Left lung (tissue), 10 donors: ENCODE results near the gene OLIG1. TPM values are rescaled to one million over a fixed set of nuclear protein-coding genes. Genes with fewer than 3 reads are reported as not detected.

Experiments
- ATAC-seq: fragments of 200-7000 bp; cut with Tn5 transposase; one replicate; pipeline ENCODE4 v1.9.1; 2020; ENCODE audit warnings: moderate library complexity
- DNase-seq, 4 donors: peaks; one replicate each; pipeline ENCODE4 v3.0.0-alpha.2; 2013 to 2020
- H3K27ac ChIP-seq, 2 donors: fragments of 200-600 bp; sonication (generic) in 1 of 2; one replicate each; pipeline versions ENCODE4 v1.5.0 to v1.8.0; 2020 to 2021
- H3K27me3 ChIP-seq, 2 donors: fragments of 200-600 bp; sonication (generic) in 1 of 2; one replicate each; pipeline versions ENCODE4 v1.5.0 to v1.8.0; 2020 to 2021
- H3K36me3 ChIP-seq, 2 donors: fragments of 200-600 bp; sonication (generic) in 1 of 2; one replicate each; pipeline versions ENCODE4 v1.5.0 to v1.8.0; 2020 to 2021
- H3K4me1 ChIP-seq, 2 donors: fragments of 200-600 bp; one replicate each; pipeline ENCODE4 v1.8.0; 2021
- H3K4me3 ChIP-seq, 2 donors: fragments of 200-600 bp; sonication (generic) in 1 of 2; one replicate each; pipeline versions ENCODE4 v1.5.0 to v1.8.0; 2020 to 2021; ENCODE audit warnings: mild to moderate bottlenecking in 1 of 2
- H3K9me3 ChIP-seq, 2 donors: fragments of 200-600 bp; sonication (generic) in 1 of 2; one replicate each; pipeline versions ENCODE4 v1.5.0 to v1.8.0; 2020 to 2021
- intact Hi-C, 2 donors: fragments of 100-400 bp; cut with DNase I; formaldehyde crosslinking; loops; one replicate each; pipeline versions ENCODE4 v1.11.2 to v1.14.2; 2022
- polyA plus RNA-seq, 6 donors: library from polyadenylated mRNA; unstranded; fragments of 120-200 nt; gene quantifications; one replicate each; pipeline ENCODE4 v1.2.1, GENCODE V29; 2013; ENCODE audit not compliant: insufficient read length in 6 of 6
- total RNA-seq, 2 donors: library from RNA; stranded (reverse); fragmentation: NEBNext Ultra II Directional; extraction: Animal tissue kit (Norgen Biotek cat#: 25700); gene quantifications; one replicate each; pipeline ENCODE4 v1.2.1, GENCODE V29; 2021
- TF ChIP-seq, protein P1 (sequence below), 2 donors: fragments of 200-600 bp; sonication (generic) in 1 of 2; IDR thresholded peaks; one replicate each; pipeline versions ENCODE4 v1.5.0 to v1.8.0; 2021; ENCODE audit warnings: antibody characterized with exemption in 2 of 2
- donor health status: DM: no; HTN: yes; CAD: no.
- donor health status: DM: no; HTN: no; CAD: no.

The OLIG1 gene
- total and polyA plus RNA-seq, 8 donors, result 0.06 to 4.2 (median 0.16) TPM; not detected in 1

DNA sequence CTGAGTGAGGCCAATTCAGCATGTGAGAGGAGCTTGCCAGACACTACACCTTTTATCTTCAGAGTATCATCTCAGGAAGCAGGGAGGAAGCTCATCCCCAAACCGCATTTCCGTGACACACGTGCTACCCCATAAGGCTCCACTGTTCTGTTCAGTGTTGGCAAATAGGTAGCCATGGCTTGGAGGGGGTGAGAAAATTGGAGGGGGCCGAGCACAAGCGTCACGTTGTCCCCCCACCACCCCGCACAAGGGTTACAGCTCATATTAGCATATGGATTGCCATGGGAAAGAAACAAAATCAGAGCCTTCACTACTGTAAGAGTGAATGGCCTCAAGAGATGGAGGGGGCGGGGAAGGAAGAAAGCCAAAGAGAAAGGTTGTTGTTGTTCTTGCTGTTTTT lies 46.7 kb downstream of the OLIG1 start:
- no peak overlapping the region for H3K27ac ChIP-seq
- intact Hi-C loops, result no loop called here
- H3K27me3 ChIP-seq, result peaks cover 14 to 62% of the 10 kb centered on the region in 2 donors

DNA sequence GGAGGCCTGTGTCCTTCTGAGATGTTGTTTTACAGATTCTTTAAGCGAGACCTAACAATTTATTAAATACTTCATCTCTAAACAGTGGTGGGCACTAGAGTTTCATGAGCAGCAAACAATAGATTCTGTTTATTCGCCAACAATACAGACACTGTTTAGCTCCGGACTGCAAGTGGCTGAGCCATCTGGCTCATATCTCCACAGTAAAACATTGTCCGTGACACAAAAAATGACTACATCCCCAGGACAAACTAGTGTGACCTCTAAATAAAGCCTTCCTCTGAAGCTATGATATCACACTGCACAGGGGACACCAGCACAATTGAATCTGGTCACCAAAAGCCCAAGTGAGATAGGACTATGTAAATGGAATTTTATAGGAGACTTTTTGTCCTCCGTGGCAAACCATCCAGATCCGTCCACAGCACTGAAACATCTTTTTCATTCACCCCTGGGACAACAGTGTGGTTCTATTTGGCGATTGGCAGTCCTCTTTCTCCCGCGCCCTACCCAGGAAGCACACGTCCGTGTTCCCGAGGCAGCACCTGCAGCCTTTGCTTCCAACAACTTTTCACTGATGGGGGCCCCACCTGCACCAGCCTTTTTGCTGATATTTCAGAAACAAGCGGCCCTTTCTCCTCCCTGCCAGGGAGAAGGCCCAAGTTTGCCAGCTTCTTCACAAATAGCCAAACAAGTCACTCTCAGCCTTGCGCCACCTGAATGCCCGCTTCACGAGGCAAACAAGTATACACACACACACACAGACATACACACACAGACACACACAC lies 47.4 kb downstream of the OLIG1 start:
- H3K36me3 ChIP-seq, result no peaks in the 10 kb centered on the region
- no peak for DNase-seq
- ATAC-seq, result no peak
- TF ChIP-seq, protein P1, sequence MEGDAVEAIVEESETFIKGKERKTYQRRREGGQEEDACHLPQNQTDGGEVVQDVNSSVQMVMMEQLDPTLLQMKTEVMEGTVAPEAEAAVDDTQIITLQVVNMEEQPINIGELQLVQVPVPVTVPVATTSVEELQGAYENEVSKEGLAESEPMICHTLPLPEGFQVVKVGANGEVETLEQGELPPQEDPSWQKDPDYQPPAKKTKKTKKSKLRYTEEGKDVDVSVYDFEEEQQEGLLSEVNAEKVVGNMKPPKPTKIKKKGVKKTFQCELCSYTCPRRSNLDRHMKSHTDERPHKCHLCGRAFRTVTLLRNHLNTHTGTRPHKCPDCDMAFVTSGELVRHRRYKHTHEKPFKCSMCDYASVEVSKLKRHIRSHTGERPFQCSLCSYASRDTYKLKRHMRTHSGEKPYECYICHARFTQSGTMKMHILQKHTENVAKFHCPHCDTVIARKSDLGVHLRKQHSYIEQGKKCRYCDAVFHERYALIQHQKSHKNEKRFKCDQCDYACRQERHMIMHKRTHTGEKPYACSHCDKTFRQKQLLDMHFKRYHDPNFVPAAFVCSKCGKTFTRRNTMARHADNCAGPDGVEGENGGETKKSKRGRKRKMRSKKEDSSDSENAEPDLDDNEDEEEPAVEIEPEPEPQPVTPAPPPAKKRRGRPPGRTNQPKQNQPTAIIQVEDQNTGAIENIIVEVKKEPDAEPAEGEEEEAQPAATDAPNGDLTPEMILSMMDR (IDR thresholded peaks at IDR 0.05), result no peak
- H3K9me3 ChIP-seq, result no peaks in the 10 kb centered on the region
- no peak overlapping the region for H3K4me3 ChIP-seq
- H3K4me1 ChIP-seq, result no peaks in the 10 kb centered on the region
- peaks cover 8 to 62% of the 10 kb centered on the region in 2 donors for H3K27me3 ChIP-seq
- intact Hi-C loops, result no loop called here
- H3K27ac ChIP-seq, result no peak overlapping the region

More for the DNA sequence above, 46.7 kb downstream of the OLIG1 start:
- no peak for ATAC-seq
- TF ChIP-seq, protein P1 (IDR thresholded peaks at IDR 0.05), result no peak
- no peak for DNase-seq
- Histone ChIP-seq H3K9me3 (no peaks in the 10 kb centered on the region), H3K4me1 (no peaks in the 10 kb centered on the region), H3K4me3 (no peak overlapping the region), H3K36me3 (no peaks in the 10 kb centered on the region)

Other genes starting within 250 kb of the OLIG1 start
- gene OLIG2, start 44.2 kb upstream of the OLIG1 start, total RNA-seq, result under 1 TPM; 0.23 to 0.47 TPM
- not detected for gene OLIG2, start 44.2 kb upstream of the OLIG1 start, polyA plus RNA-seq
- gene IFNAR2, start 159.8 kb downstream of the OLIG1 start, total RNA-seq, result 10 to 100 TPM; 46.3 to 50.1 TPM
- gene IFNAR2, start 159.8 kb downstream of the OLIG1 start, polyA plus RNA-seq, result 10 to 100 TPM; 16.4 to 24.9 (median 20.3) TPM
- 10 to 100 TPM; 42.3 to 48.2 TPM for gene IL10RB, start 196.2 kb downstream of the OLIG1 start, total RNA-seq
- 10 to 100 TPM; 24.0 to 32.5 (median 27.9) TPM for gene IL10RB, start 196.2 kb downstream of the OLIG1 start, polyA plus RNA-seq